Choroid plexus epithelial cell (primary cell): ENCODE data around the gene TEAD2.
"Not testable (repeated sequence)": the region's sequence is repeated elsewhere in the genome, so short reads cannot be mapped to it uniquely, and the experiment has no call there.

Source experiments
- DNase-seq: peaks from one replicate; pipeline ENCODE4 v3.0.0-alpha.2; 2010; ENCODE audit warnings: low read depth
- H3K4me3 ChIP-seq: 2 replicates; pipeline ENCODE4 v1.5.1; 2011; ENCODE audit warnings: low read depth, mild to moderate bottlenecking, control low read depth, low read length, moderate library complexity
- CTCF ChIP-seq: conservative IDR thresholded peaks from 2 replicates; pipeline ENCODE4 v1.5.1; 2011; ENCODE audit warnings: low read depth, mild to moderate bottlenecking, control low read depth, inconsistent platforms, low read length, moderate library complexity

Gene TEAD2

GRCh38 chr19:49318296-49318695, 43.9 kb downstream of the TEAD2 start:
- H3K4me3 ChIP-seq, result no peak overlapping the region
- TF ChIP-seq CTCF, result no peak
- no peak for DNase-seq

GRCh38 chr19:49316284-49316683, 45.9 kb downstream of the TEAD2 start:
- no peak overlapping the region for H3K4me3 ChIP-seq
- DNase-seq, result no peak
- no peak for TF ChIP-seq CTCF

- no peak overlapping the region for H3K4me3 ChIP-seq
- no peak for TF ChIP-seq CTCF
- no peak for DNase-seq
Measured at GRCh38 chr19:49315111-49315510, 47.1 kb downstream of the TEAD2 start.

GRCh38 chr19:49309087-49309486, 53.1 kb downstream of the TEAD2 start:
- DNase-seq, result no peak
- no peak for TF ChIP-seq CTCF
- H3K4me3 ChIP-seq, result no peak overlapping the region

GRCh38 chr19:49306734-49307133, 55.5 kb downstream of the TEAD2 start:
- H3K4me3 ChIP-seq, DNase-seq: not testable (repeated sequence)

- DNase-seq, result no peak
- no peak overlapping the region for H3K4me3 ChIP-seq
- TF ChIP-seq CTCF, result no peak
Measured at GRCh38 chr19:49301866-49302252, 60.4 kb downstream of the TEAD2 start.

GRCh38 chr19:49301165-49301865, 60.9 kb downstream of the TEAD2 start:
- TF ChIP-seq CTCF, result peak; percentile 93
- peak overlapping the region; percentile 34 for H3K4me3 ChIP-seq
- DNase-seq, result peak; percentile 76

- H3K4me3 ChIP-seq, DNase-seq: not testable (repeated sequence)
Measured at GRCh38 chr19:49298653-49299052, 63.6 kb downstream of the TEAD2 start.
